GM04504 (cell line): Measurements from ENCODE around the gene TXNIP.
A peak's percentile ranks its signal among the peaks of the same experiment; 100 is the strongest.
"Not testable (repeated sequence)": the region's sequence is repeated elsewhere in the genome, so short reads cannot be mapped to it uniquely, and the experiment has no call there.

Experiments
- DNase-seq: peaks from one replicate; pipeline ENCODE4 v3.0.0-alpha.2; 2012; ENCODE audit warnings: low read depth

TXNIP gene

GRCh38 chr1:145996433-145997015 is at the start of gene TXNIP:
TSS of gene TXNIP (minus strand) at chr1:145996579. CDS start at chr1:145996266, 313 bp downstream.
- DNase-seq, result peak; percentile 93

DNA sequence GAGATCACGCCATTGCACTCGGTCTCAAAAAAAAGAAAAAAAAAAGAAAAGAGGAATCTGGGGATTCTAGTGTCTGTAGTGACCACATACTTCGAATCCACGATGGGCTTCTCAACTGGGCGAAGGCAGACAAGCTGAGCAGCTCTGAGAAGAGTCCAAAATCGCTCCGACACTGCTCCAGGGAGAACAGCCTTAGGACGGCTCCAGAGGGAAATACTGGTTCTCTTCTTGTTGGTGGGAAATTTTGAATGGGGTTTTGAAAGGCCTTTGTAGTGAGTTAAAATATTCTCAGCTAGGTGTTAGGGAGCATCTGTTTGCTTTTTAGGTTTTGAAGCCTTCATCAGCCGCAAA is 43.4 kb upstream of the TXNIP start:
- DNase-seq, result no peak

GRCh38 chr1:146036965-146037646 is 40.7 kb upstream of the TXNIP start:
- peak; percentile 75 for DNase-seq

GRCh38 chr1:146036241-146036964 is 40.0 kb upstream of the TXNIP start:
- DNase-seq, result no peak

- DNase-seq, result no peak
Measured at GRCh38 chr1:146035048-146035423, 38.7 kb upstream of the TXNIP start.

DNA sequence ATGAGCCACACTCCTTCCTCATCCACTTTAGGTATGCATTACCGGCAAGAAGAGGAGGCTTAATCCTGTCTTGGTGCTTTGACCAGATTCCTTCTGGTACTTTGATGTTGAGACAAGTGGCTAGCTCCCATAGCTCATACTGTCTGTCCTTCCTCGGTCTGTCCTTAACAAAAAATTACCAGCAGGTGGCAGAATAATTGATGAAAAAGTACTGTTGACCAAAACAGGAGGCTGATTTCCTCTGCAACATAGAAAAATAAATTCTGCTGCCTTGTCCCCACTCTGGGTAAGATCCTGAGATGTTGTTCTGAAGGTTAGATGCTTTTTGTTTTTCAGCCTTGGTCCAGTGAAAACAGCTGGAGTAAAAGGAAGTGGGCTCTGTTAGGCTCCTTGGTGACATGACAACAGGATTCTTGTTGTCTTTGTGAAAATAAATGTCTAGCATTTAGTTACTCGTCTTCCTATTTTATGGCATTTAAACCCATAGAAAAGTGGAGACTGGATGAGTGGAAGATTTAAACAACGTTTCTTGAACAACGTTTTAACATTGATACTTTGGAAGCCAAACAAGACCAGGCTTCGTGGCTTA is 36.3 kb upstream of the TXNIP start:
- peak; percentile 29 for DNase-seq

DNA sequence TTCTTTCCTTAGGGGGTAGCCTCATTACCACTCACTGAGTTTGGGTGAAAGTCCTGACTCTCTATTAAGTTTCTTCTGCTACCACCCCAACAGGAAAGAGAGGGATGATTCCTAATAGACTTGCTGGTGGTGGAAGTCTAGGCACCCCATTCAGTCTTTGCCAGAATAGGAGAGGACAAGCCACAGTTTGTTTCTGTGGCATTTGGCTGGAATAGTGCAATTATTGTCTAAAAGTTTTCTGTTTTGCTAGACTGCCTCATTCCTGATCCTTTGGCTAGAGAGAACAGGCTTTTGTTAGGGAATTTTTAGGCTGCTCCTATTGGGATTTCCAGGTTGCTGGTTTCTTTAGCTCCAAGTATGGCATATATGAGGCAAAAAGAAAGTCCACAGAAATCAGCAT is 35.1 kb upstream of the TXNIP start:
- DNase-seq, result no peak

- no peak for DNase-seq
Measured at GRCh38 chr1:146029117-146029516, 32.7 kb upstream of the TXNIP start.

DNA sequence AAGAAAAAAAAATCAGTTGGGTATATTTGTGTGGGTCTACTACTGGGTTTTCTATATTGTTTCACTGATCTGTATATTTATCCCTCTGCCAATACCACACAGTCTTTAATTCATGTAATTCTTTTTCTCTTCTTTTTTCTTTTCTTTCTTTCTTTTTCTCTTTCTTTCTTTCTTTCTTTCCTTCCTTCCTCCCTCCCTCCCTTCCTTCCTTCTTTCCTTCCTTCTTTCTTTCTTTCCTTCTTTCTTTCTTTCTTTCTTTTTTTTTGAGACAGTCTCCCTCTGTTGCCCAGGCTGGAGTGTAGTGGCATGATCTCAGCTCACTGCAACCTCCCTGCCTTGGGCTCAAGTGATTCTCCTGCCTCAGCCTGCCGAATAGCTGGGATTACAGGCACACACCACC is 30.3 kb upstream of the TXNIP start:
- not testable (repeated sequence) for DNase-seq

DNA sequence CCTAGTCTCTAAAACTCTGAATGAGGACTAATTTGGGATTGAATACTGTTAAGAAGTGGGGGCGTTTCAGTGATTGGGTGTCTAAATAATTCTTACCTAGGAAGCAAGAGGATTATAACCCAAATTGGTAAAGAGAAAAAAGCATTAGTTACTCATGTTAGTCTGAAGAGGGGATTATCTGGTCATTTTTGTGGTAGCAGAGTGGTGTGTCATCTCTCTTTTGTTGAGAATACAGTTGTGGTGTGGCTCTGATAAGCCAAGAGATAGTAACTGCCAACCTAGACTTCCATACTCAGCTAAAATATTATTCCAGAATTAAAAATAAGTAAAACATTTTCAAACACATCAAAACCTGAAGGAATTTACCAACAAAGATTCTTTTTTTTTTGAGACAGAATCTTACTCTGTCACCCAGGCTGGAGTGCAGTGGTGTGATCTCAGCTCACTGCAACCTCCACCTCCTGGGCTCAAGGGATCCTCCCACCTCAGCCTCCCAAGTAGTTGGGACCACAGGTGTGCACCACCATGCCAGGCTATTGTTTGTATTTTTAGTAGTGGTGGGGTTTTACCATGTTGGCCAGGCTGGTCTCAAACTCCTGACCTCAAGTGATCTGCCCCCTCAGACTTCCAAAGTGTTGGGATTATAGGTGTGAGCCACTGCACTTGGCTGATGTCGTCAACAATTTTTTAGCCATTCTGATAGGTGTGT is 29.6 kb upstream of the TXNIP start:
- not testable (repeated sequence) for DNase-seq

GRCh38 chr1:146022403-146023127 is 26.2 kb upstream of the TXNIP start:
- DNase-seq, result no peak

GRCh38 chr1:146021622-146022402 is 25.4 kb upstream of the TXNIP start, which contains the start of gene HJV:
TSS of gene HJV (minus strand) at chr1:146021735. CDS start at chr1:146020231, 1,504 bp downstream.
- DNase-seq, result no peak

GRCh38 chr1:146021050-146021445 is 24.7 kb upstream of the TXNIP start:
- no peak for DNase-seq

DNA sequence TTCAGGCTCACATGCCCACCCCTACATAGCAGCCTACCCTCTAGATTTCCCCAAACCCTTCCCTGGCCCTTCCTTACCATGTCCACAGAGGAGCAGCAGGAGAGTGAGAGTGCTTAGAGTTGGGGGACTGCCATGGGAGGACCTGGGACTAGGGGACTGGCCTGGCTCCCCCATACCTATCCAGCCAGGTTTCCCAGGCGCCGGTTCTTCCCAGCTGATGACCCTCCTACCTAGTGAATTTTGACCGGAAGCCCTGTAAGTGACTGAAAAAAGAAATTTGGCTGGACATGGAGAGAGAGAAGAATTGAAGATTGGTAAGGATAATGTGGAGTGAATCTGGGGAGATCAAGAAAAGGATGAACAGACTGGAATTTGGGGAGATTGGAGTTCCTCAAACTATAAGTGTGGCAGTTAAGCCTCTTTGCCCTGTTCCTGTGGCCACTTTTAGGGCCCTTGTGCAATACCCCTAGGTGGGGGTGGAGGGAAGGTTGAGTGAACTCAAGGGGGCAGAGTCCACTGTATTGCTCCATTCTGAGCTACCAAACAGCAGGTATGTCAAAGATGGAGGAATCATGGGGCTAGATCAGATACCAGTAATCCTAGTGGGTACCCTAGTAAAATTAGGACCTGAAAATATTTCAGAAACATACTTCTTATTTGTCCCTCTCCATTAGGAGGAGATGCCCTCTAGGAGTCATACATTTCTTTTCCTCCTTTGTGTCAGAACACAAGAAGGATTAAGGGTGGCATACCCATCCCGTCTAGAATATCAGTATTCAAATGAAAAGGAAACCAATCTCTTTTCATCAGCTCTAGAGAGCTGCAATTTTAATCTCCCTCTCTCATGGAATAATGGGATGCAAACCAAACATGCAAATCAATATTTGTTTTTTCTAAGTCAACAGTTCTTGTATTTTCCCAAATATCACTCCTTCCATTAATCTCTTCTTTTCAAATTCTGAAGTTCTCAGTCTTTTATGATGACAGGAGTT is 24.0 kb upstream of the TXNIP start:
- DNase-seq, result no peak

- no peak for DNase-seq
Measured at GRCh38 chr1:146019231-146020057, 23.1 kb upstream of the TXNIP start.

DNA sequence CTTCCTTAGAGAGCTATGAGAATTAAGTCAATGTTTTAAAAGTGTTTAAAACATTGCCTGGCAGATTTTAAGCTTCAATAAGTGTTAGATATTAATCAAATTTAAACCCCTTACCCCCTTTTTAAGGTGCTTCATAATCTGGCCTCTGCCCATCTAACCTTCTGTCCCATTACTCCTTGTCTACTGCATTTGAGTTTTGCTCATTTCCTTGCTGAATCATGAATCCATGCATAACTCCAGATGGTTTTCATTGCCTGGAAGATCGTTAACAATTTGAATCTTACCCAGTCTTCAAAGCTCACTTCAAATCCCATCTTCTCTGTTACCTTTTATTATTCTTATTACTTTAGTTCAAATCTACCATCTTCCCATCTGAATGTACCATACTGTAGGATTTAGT is 20.5 kb upstream of the TXNIP start:
- no peak for DNase-seq

- DNase-seq, result no peak
Measured at GRCh38 chr1:146013559-146013922, 17.2 kb upstream of the TXNIP start.

- no peak for DNase-seq
Measured at GRCh38 chr1:146012703-146013558, 16.6 kb upstream of the TXNIP start.
